Smooth muscle cell (in vitro differentiated cells): ENCODE measurements around the gene NOS1AP. TPM values are rescaled to one million over a fixed set of nuclear protein-coding genes. Genes with fewer than 3 reads are reported as not detected.

Experiments used
- DNase-seq: peaks from one replicate; lab custom pipeline; 2025; ENCODE audit not compliant: unreplicated experiment; lab: John Stamatoyannopoulos, UW
- H2AFZ ChIP-seq: fragments of 200-600 bp; sonication (generic); 2 replicates; pipeline ENCODE4 v1.6.0; 2016; ENCODE audit warnings: antibody characterized with exemption, low read depth, mild to moderate bottlenecking
- H3F3A ChIP-seq: fragments of 200-600 bp; sonication (generic); 2 replicates; pipeline ENCODE4 v1.6.0; 2017; ENCODE audit warnings: antibody characterized with exemption, low read depth
- H3K27ac ChIP-seq: fragments of 200-600 bp; sonication (generic); 2 replicates; pipeline ENCODE4 v1.5.1; 2016; ENCODE audit warnings: low read depth, mild to moderate bottlenecking
- H3K27me3 ChIP-seq: fragments of 200-600 bp; sonication (generic); 2 replicates; pipeline ENCODE4 v1.6.1; 2016; ENCODE audit warnings: low read depth, mild to moderate bottlenecking
- H3K36me3 ChIP-seq: fragments of 200-600 bp; sonication (generic); 2 replicates; pipeline ENCODE4 v1.5.1; 2016; ENCODE audit warnings: low read depth
- H3K4me1 ChIP-seq: fragments of 200-600 bp; sonication (generic); 2 replicates; pipeline ENCODE4 v1.5.1; 2016; ENCODE audit warnings: low read depth
- H3K4me2 ChIP-seq: fragments of 200-600 bp; sonication (generic); 2 replicates; pipeline ENCODE4 v1.6.0; 2016; ENCODE audit warnings: mild to moderate bottlenecking
- H3K4me3 ChIP-seq: fragments of 200-600 bp; sonication (generic); 2 replicates; pipeline ENCODE4 v1.5.1; 2016; ENCODE audit warnings: mild to moderate bottlenecking
- H3K79me2 ChIP-seq: fragments of 200-600 bp; sonication (generic); 2 replicates; pipeline ENCODE4 v1.6.0; 2016; ENCODE audit warnings: low read depth, mild to moderate bottlenecking
- H3K9ac ChIP-seq: fragments of 200-600 bp; sonication (generic); 2 replicates; pipeline ENCODE4 v1.6.0; 2016; ENCODE audit warnings: low read depth
- H3K9me3 ChIP-seq: fragments of 200-600 bp; sonication (generic); replicated peaks from 2 replicates; pipeline ENCODE4 v1.5.1; 2016; ENCODE audit warnings: low read depth
- H4K20me1 ChIP-seq: fragments of 200-600 bp; sonication (generic); 2 replicates; pipeline ENCODE4 v1.6.0; 2016; ENCODE audit warnings: low read depth
- CTCF ChIP-seq: fragments of 200-600 bp; sonication (generic); IDR thresholded peaks from 2 replicates; pipeline ENCODE4 v1.5.1; 2017; ENCODE audit warnings: borderline replicate concordance, mild to moderate bottlenecking, antibody characterized with exemption; ENCODE audit not compliant: insufficient read depth, poor library complexity, severe bottlenecking
- WGBS: methylation state at CpG from one replicate; pipeline ENCODE4 v1.1.7; 2016; ENCODE audit warnings: low lambda C conversion rate; 5-methylcytosine and 5-hydroxymethylcytosine counted together
- polyA plus RNA-seq: library from polyadenylated mRNA; unstranded; fragments of >200 nt; fragmentation: Nextera tagmentation; extraction: Ambion mirVana; gene quantifications from 2 replicates; pipeline ENCODE4 v1.2.1, GENCODE V29; 2016
- total RNA-seq: library from RNA; depleted of rRNA; stranded (reverse); fragments of >200 nt; gene quantifications from 2 replicates; pipeline ENCODE4 v1.2.3, GENCODE V29; 2014

NOS1AP gene
- total and polyA plus RNA-seq, 2 experiments from 2014 or later = 0.54 to 0.80 TPM

DNA sequence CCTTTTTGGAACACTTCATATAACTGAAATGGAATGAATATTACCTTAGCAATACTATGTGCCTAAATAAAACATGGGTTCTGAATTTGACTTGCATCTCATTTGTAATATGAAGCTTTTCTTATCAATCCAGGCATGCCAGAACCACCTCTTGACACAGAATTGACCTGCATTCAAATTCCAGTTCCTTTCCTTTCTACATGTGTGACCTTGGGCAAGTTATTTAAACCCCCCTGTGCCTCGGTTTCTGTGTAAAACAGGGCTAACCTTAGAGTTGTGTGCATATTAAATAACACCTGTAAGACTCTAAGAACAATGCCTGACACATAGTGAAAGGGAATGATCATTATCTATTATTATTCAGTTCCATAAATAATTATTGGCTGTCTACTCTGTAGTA, 2.0 kb upstream of the NOS1AP start:
- Histone ChIP-seq H3K27ac (no peak overlapping the region), H3K27me3 (peaks cover 40% of the 10 kb centered on the region), H3K9me3 (no peaks in the 10 kb centered on the region), H2AFZ (no peak overlapping the region), H3K4me3 (no peak overlapping the region), H4K20me1 (no peaks in the 10 kb centered on the region), H3K36me3 (no peaks in the 10 kb centered on the region), H3K4me2 (no peak overlapping the region), H3K79me2 (no peaks in the 10 kb centered on the region), H3F3A (no peaks in the 10 kb centered on the region), H3K9ac (no peak overlapping the region), H3K4me1 (peaks cover 24% of the 10 kb centered on the region)
- 81% methylated on average over 1 of the region's 1 CpG for WGBS
- no peak for DNase-seq
- no peak for TF ChIP-seq CTCF

- no peaks in the 10 kb centered on the region for H3K79me2 ChIP-seq
- no peak overlapping the region for H3K4me2 ChIP-seq
- peaks cover 19% of the 10 kb centered on the region for H3K4me1 ChIP-seq
- peaks cover 40% of the 10 kb centered on the region for H3K27me3 ChIP-seq
- WGBS = 89% methylated on average over 4 of the region's 4 CpGs
- no peak overlapping the region for H3K27ac ChIP-seq
- no peak overlapping the region for H3K4me3 ChIP-seq
- no peaks in the 10 kb centered on the region for H4K20me1 ChIP-seq
- no peaks in the 10 kb centered on the region for H3F3A ChIP-seq
- no peak for DNase-seq
- no peak overlapping the region for H2AFZ ChIP-seq
- TF ChIP-seq CTCF = no peak
- no peak overlapping the region for H3K9ac ChIP-seq
- no peaks in the 10 kb centered on the region for H3K9me3 ChIP-seq
- no peaks in the 10 kb centered on the region for H3K36me3 ChIP-seq
Measured at GRCh38 chr1:162068301-162068700, 1.2 kb upstream of the NOS1AP start.

- Histone ChIP-seq H3K4me2 (peak overlapping the region; percentile 97), H3K36me3 (no peaks in the 10 kb centered on the region), H3K27ac (no peak overlapping the region), H3K4me1 (peaks cover 17% of the 10 kb centered on the region), H4K20me1 (no peaks in the 10 kb centered on the region), H2AFZ (peak overlapping the region; percentile 96), H3K9me3 (no peaks in the 10 kb centered on the region), H3K27me3 (peaks cover 40% of the 10 kb centered on the region), H3F3A (no peaks in the 10 kb centered on the region), H3K79me2 (no peaks in the 10 kb centered on the region), H3K9ac (no peak overlapping the region), H3K4me3 (peak overlapping the region; percentile 81)
- no peak for DNase-seq
- 0% methylated on average over 12 of the region's 29 CpGs for WGBS
- no peak for TF ChIP-seq CTCF
Measured at GRCh38 chr1:162070094-162070748, 730 bp downstream of the NOS1AP start.

DNA sequence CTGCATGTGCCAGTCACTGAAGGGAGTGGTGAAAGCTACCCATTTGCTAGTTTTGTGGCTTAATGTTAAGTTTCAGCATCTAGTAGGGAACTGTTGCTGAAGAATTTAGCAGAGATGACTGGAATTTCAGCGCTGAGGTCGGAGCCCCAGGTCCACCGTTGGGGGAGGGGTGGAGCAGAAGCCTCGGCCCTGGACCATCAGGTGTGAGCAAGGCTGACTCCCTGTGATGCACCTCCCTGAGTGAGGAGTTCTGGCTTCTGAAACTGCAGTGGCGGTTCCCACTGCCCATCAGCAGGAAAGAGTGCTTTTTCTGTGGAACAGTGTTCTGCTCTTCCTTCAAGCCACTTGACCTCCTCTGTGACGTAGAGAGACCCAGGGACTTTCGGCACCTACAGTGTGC, 1.3 kb downstream of the NOS1AP start:
- H3F3A ChIP-seq = no peaks in the 10 kb centered on the region
- H3K36me3 ChIP-seq = no peaks in the 10 kb centered on the region
- peak overlapping the region; percentile 97 for H3K4me2 ChIP-seq
- H3K27me3 ChIP-seq = peaks cover 40% of the 10 kb centered on the region
- no peak for TF ChIP-seq CTCF
- H3K9ac ChIP-seq = no peak overlapping the region
- H4K20me1 ChIP-seq = no peaks in the 10 kb centered on the region
- H3K27ac ChIP-seq = no peak overlapping the region
- DNase-seq = no peak
- WGBS = 19% methylated on average over 7 of the region's 7 CpGs
- H3K79me2 ChIP-seq = no peaks in the 10 kb centered on the region
- no peaks in the 10 kb centered on the region for H3K9me3 ChIP-seq
- no peak overlapping the region for H2AFZ ChIP-seq
- H3K4me1 ChIP-seq = peaks cover 17% of the 10 kb centered on the region
- peak overlapping the region; percentile 81 for H3K4me3 ChIP-seq
